GM12878 (cell line): ENCODE data around the gene CRYGS. TPM values are rescaled to one million over a fixed set of nuclear protein-coding genes. Genes with fewer than 3 reads are reported as not detected.

Experiments
- ATAC-seq: fragments of 200-7000 bp; cut with Tn5 transposase; 3 replicates; pipeline ENCODE4 v1.9.1; 2020; ENCODE audit warnings: mild to moderate bottlenecking, moderate library complexity
- BruUV-seq: library from RNA; stranded (reverse); fragments of 400-500 nt; replicated peaks from 2 replicates; lab custom pipeline; 2021; lab: Mats Ljungman, UMichigan
- CTCF ChIA-PET: fragments of 300-600 bp; sonication (Branson Sonifier 250); formaldehyde crosslinking; extraction: SDS; loops from one replicate; lab custom pipeline; 2021; ENCODE audit warnings: inconsistent platforms; lab: Yijun Ruan, JAX
- POLR2A ChIA-PET: fragments of 350-600 bp; formaldehyde crosslinking; extraction: SDS; loops from one replicate; lab custom pipeline; 2021; ENCODE audit warnings: inconsistent platforms; lab: Charles Lee
- RAD21 ChIA-PET: fragments of 300-600 bp; sonication (Branson Sonifier 250); formaldehyde crosslinking; loops from one replicate; lab custom pipeline; 2023; ENCODE audit warnings: antibody characterized with exemption; ENCODE audit not compliant: unreplicated experiment; lab: Charles Lee
- SMC1A ChIA-PET: fragments of 300-600 bp; sonication (Branson Sonifier 250); formaldehyde crosslinking; loops from one replicate; lab custom pipeline; 2023; ENCODE audit not compliant: unreplicated experiment, uncharacterized antibody; lab: Charles Lee
- DNase-seq: peaks from one replicate; pipeline ENCODE4 v3.0.0-alpha.2; 2011; ENCODE audit warnings: low read depth, low spot score
- FAIRE-seq: peaks from 3 replicates; lab custom pipeline; 2011; peaks lifted over from hg19 to GRCh38; lab: Jason Lieb, UNC
- H2AFZ ChIP-seq: 2 replicates; pipeline ENCODE4 v1.6.0; 2011; ENCODE audit warnings: low read depth, low read length, control low read depth; ENCODE audit not compliant: control insufficient read depth
- H3K27ac ChIP-seq: 2 replicates; pipeline ENCODE4 v1.5.1; 2011; ENCODE audit warnings: control low read depth; ENCODE audit not compliant: control insufficient read depth, insufficient read depth
- H3K27me3 ChIP-seq, 2 experiments: replicated peaks in 1 of 2; 2 replicates each; pipeline versions ENCODE4 v1.6.0 to v1.6.1; 2011; ENCODE audit warnings: low read length in 1 of 2; ENCODE audit not compliant: control insufficient read depth in 2 of 2, insufficient read depth in 2 of 2
- H3K36me3 ChIP-seq, 2 experiments: 2 replicates each; pipeline ENCODE4 v1.5.1; 2011; ENCODE audit warnings: low read length in 1 of 2; ENCODE audit not compliant: control insufficient read depth in 2 of 2, insufficient read depth in 2 of 2
- H3K4me1 ChIP-seq: 2 replicates; pipeline ENCODE4 v1.6.1; 2011; ENCODE audit warnings: mild to moderate bottlenecking, low read length, moderate library complexity, mixed read lengths; ENCODE audit not compliant: control insufficient read depth, insufficient read depth
- H3K4me2 ChIP-seq: 2 replicates; pipeline ENCODE4 v1.6.0; 2011; ENCODE audit warnings: control low read depth; ENCODE audit not compliant: control insufficient read depth, insufficient read depth
- H3K4me3 ChIP-seq: fragments of 200-600 bp; sonication (generic); 2 replicates; pipeline ENCODE4 v1.5.1; 2016
- H3K79me2 ChIP-seq: 2 replicates; pipeline ENCODE4 v1.6.0; 2011; ENCODE audit warnings: low read length; ENCODE audit not compliant: control insufficient read depth, insufficient read depth
- H3K9ac ChIP-seq: 2 replicates; pipeline ENCODE4 v1.8.0; 2011; ENCODE audit warnings: low read length, control low read depth, mixed read lengths; ENCODE audit not compliant: control insufficient read depth, insufficient read depth
- H3K9me3 ChIP-seq: replicated peaks from 3 replicates; pipeline ENCODE4 v1.5.1; 2011; ENCODE audit warnings: mild to moderate bottlenecking, low read length; ENCODE audit not compliant: control insufficient read depth, insufficient read depth
- H4K20me1 ChIP-seq: 2 replicates; pipeline ENCODE4 v1.6.0; 2011; ENCODE audit not compliant: control insufficient read depth, insufficient read depth
- BACH1 ChIP-seq: fragments of 450-650 bp; IDR thresholded peaks from 2 replicates; pipeline ENCODE4 v1.6.1; 2017; ENCODE audit warnings: mild to moderate bottlenecking, borderline replicate concordance
- BRCA1 ChIP-seq: IDR thresholded peaks from 2 replicates; pipeline ENCODE4 v1.6.1; 2011; ENCODE audit warnings: low read depth, low read length, improper control_type of control experiment
- CEBPB ChIP-seq, 2 experiments: fragments of 150-350 bp in 1 of 2; IDR thresholded peaks; 2 replicates each; pipeline ENCODE4 v1.6.1; 2012 to 2014; ENCODE audit warnings: low read depth in 2 of 2, low read length in 2 of 2, borderline replicate concordance in 1 of 2, inconsistent platforms in 1 of 2
- ESRRA ChIP-seq: IDR thresholded peaks from 2 replicates; pipeline ENCODE4 v1.6.1; 2012; ENCODE audit warnings: mild to moderate bottlenecking, low read length, improper control_type of control experiment
- PAX5 ChIP-seq: IDR thresholded peaks from 2 replicates; pipeline ENCODE4 v1.6.1; 2011; ENCODE audit warnings: low read depth, low read length, borderline replicate concordance
- POLR2AphosphoS2 ChIP-seq: IDR thresholded peaks from 2 replicates; pipeline ENCODE4 v1.6.1; 2011; ENCODE audit warnings: low read depth, mild to moderate bottlenecking, low read length, improper control_type of control experiment, moderate library complexity
- SKIL ChIP-seq: fragments of 450-650 bp; IDR thresholded peaks from 2 replicates; pipeline ENCODE4 v1.6.1; 2017; ENCODE audit warnings: mild to moderate bottlenecking, low read depth, inconsistent platforms; ENCODE audit not compliant: poor library complexity, severe bottlenecking
- TCF3 ChIP-seq: IDR thresholded peaks from 2 replicates; pipeline ENCODE4 v1.6.1; 2012; ENCODE audit warnings: low read depth, mild to moderate bottlenecking, low read length, borderline replicate concordance; ENCODE audit not compliant: insufficient read depth
- USF1 ChIP-seq: IDR thresholded peaks from 2 replicates; pipeline ENCODE4 v1.6.1; 2011; ENCODE audit warnings: borderline replicate concordance, low read depth, mild to moderate bottlenecking, moderate library complexity, mixed read lengths, low read length; ENCODE audit not compliant: insufficient read depth; ENCODE audit errors: extremely low read length
- ZBTB4 ChIP-seq: fragments of 450-650 bp; formaldehyde crosslinking; IDR thresholded peaks from 2 replicates; pipeline ENCODE4 v1.4.0; 2022; ENCODE audit warnings: mild to moderate bottlenecking, moderate library complexity
- ZZZ3 ChIP-seq: IDR thresholded peaks from 2 replicates; pipeline ENCODE4 v1.6.1; 2011; ENCODE audit warnings: low read depth; ENCODE audit not compliant: control insufficient read depth, insufficient read length
- WGBS: methylation state at CpG from one replicate; pipeline ENCODE4 v1.1.6; 2016; ENCODE audit warnings: low lambda C conversion rate; ENCODE audit not compliant: insufficient replicate concordance, insufficient coverage; ENCODE audit errors: missing lambda C conversion rate; 5-methylcytosine and 5-hydroxymethylcytosine counted together
- in situ Hi-C: fragments of 300-500 bp; cut with MboI; formaldehyde crosslinking; loops from 9 replicates; pipeline ENCODE4 v1.14.3; 2018; ENCODE audit warnings: mixed read lengths
- intact Hi-C: fragments of 100-400 bp; cut with micrococcal nuclease; formaldehyde crosslinking; loops from one replicate; pipeline ENCODE4 v1.14.2; 2022; ENCODE audit not compliant: unreplicated experiment
- polyA plus RNA-seq, 11 experiments: library from polyadenylated mRNA; depleted of rRNA in 4 of 11; unstranded in 6 of 11; stranded (reverse) in 5 of 11; fragments of >200 nt; fragmentation: Nextera tagmentation in 4 of 11; fragmentation: Illumina TruSeq in 1 of 11; extraction: Ambion mirVana in 4 of 11; extraction: Trizol in 1 of 11; gene quantifications; 1 replicate in 1 of 11; 2 replicates in 10 of 11; pipeline versions ENCODE4 v1.2.1 to v1.2.3, GENCODE V29; 2011 to 2016; ENCODE audit warnings: inconsistent platforms in 2 of 11, missing spikeins in 2 of 11, low read depth in 1 of 11
- total RNA-seq, 4 experiments: library from RNA; depleted of rRNA in 3 of 4; stranded (reverse); fragments of >200 nt in 3 of 4; fragmentation: Illumina TruSeq in 1 of 4; extraction: Trizol in 1 of 4; gene quantifications; 2 replicates each; pipeline versions ENCODE4 v1.2.1 to v1.2.3, GENCODE V29; 2013 to 2021

CRYGS gene
- total and polyA plus RNA-seq, 10 of the 15 experiments (the other 5 are each of a cell fraction or from before 2014, with no cell fraction given): 1.1 to 6.0 (median 2.5) TPM

GRCh38 chr3:186588632-186589031 is 44.5 kb upstream of the CRYGS start:
- Histone ChIP-seq H2AFZ (no peak overlapping the region), H3K36me3 (peaks cover 1 to 16% of the 10 kb centered on the region in 2 experiments; a peak in 3 of 4 replicates), H3K27ac (no peak overlapping the region), H3K4me3 (no peak overlapping the region), H3K9ac (no peak overlapping the region), H3K79me2 (no peaks in the 10 kb centered on the region), H4K20me1 (no peaks in the 10 kb centered on the region), H3K9me3 (no peaks in the 10 kb centered on the region), H3K4me2 (no peak overlapping the region), H3K27me3 (peaks cover 0 to 2% of the 10 kb centered on the region in 2 experiments; a peak in 1 of 4 replicates), H3K4me1 (no peaks in the 10 kb centered on the region)
- no TSS peak for BruUV-seq
- RAD21 ChIA-PET: no interaction called here
- DNase-seq: no peak
- in situ Hi-C loops (no loop called here), intact Hi-C loops (no loop called here)
- CTCF ChIA-PET: interaction anchor here (0.6 to 2.9 kb wide), 3 partner anchors 21 to 28 kb away, joined by 3 to 11 read pairs (median 4); no protein-coding TSS in a partner anchor
- no peak for ATAC-seq
- 49% methylated on average over 2 of the region's 2 CpGs for WGBS
- POLR2A ChIA-PET: no interaction called here
- no peak for FAIRE-seq
- no peak for TF ChIP-seq POLR2AphosphoS2
- no peak for TF ChIP-seq BRCA1
- TF ChIP-seq USF1: no peak
- no peak for TF ChIP-seq TCF3
- no peak for TF ChIP-seq CEBPB (IDR thresholded peaks at IDR 0.05; ENCODE audit: borderline replicate concordance in 1 of 2, low read depth in 2 of 2, low read length in 2 of 2)
- TF ChIP-seq ZZZ3: no peak
- TF ChIP-seq BACH1: no peak
- TF ChIP-seq PAX5: no peak
- TF ChIP-seq ESRRA: no peak
- no peak for TF ChIP-seq ZBTB4 (CRISPR knock-in tag)
- no peak for TF ChIP-seq SKIL
- SMC1A ChIA-PET: no interaction called here
